Sigmoid colon (tissue), 7 donors: ENCODE data around the gene PNPLA8. TPM values are rescaled to one million over a fixed set of nuclear protein-coding genes. Genes with fewer than 3 reads are reported as not detected.

Source experiments
- DNase-seq: peaks from one replicate; pipeline ENCODE4 v3.0.0-alpha.2; 2019
- H3K27ac ChIP-seq, 4 donors: fragments of 200-600 bp; sonication (generic); one replicate each; pipeline ENCODE4 v1.5.1; 2016 to 2019; ENCODE audit warnings: mild to moderate bottlenecking in 1 of 4
- H3K27me3 ChIP-seq, 3 donors: fragments of 200-600 bp; sonication (generic); one replicate each; pipeline ENCODE4 v1.5.1; 2019; ENCODE audit warnings: mild to moderate bottlenecking in 1 of 3
- H3K36me3 ChIP-seq, 4 donors: fragments of 200-600 bp; sonication (generic); one replicate each; pipeline ENCODE4 v1.5.1; 2016 to 2019
- H3K4me1 ChIP-seq, 4 donors: fragments of 200-600 bp; sonication (generic); one replicate each; pipeline ENCODE4 v1.5.1; 2017 to 2019
- H3K4me3 ChIP-seq, 4 donors: fragments of 200-600 bp; sonication (generic); one replicate each; pipeline ENCODE4 v1.5.1; 2017 to 2019; ENCODE audit warnings: mild to moderate bottlenecking in 2 of 4, moderate library complexity in 1 of 4
- H3K9me3 ChIP-seq, 4 donors: fragments of 200-600 bp in 3 of 4; sonication (generic) in 3 of 4; one replicate each; pipeline versions ENCODE4 v1.5.1 to v1.6.1; 2013 to 2019
- EP300 ChIP-seq, 4 donors: sonication (generic); formaldehyde crosslinking; IDR thresholded peaks; one replicate each; pipeline ENCODE4 v1.6.1; 2017; ENCODE audit warnings: antibody characterized with exemption in 4 of 4
- POLR2A ChIP-seq, 2 donors: fragments of 450-650 bp; IDR thresholded peaks; one replicate each; pipeline ENCODE4 v1.6.1; 2016; ENCODE audit warnings: antibody characterized with exemption in 2 of 2, mild to moderate bottlenecking in 2 of 2, moderate library complexity in 2 of 2
- POLR2AphosphoS5 ChIP-seq, 4 donors: sonication (generic); formaldehyde crosslinking; IDR thresholded peaks; one replicate each; pipeline ENCODE4 v1.6.1; 2017; ENCODE audit warnings: antibody characterized with exemption in 4 of 4
- WGBS, 2 donors: extraction: QIAGEN DNeasy Blood & Tissue Kit; methylation state at CpG; one replicate each; pipeline ENCODE4 v1.1.7; 2013; 5-methylcytosine and 5-hydroxymethylcytosine counted together
- intact Hi-C: fragments of 100-400 bp; cut with DNase I; formaldehyde crosslinking; loops from one replicate; pipeline ENCODE4 v1.15.1; 2023
- polyA plus RNA-seq, 3 donors: library from polyadenylated mRNA; stranded (reverse); fragments of 200-250 nt; gene quantifications; one replicate each; pipeline ENCODE4 v1.2.3, GENCODE V29; 2013
- total RNA-seq, 4 donors: library from RNA; depleted of rRNA; stranded (reverse); fragments of >200 nt; gene quantifications; one replicate each; pipeline ENCODE4 v1.1.0, GENCODE V29; 2016
- TF ChIP-seq, protein P1 (sequence below), 4 experiments: fragments of 450-650 bp in 3 of 4; fragments of 200-600 bp in 1 of 4; IDR thresholded peaks; one replicate each; pipeline ENCODE4 v1.5.1; 2016 to 2019; ENCODE audit warnings: antibody characterized with exemption in 4 of 4, mild to moderate bottlenecking in 3 of 4, moderate library complexity in 2 of 4
- donor health status: healthy with polysubstance abuse.
- donor health status: Bipolar disorder and iron deficiency.
- donor health status: healthy.

The PNPLA8 gene
- total and polyA plus RNA-seq, 7 donors = 12.0 to 42.9 (median 26.3) TPM

DNA sequence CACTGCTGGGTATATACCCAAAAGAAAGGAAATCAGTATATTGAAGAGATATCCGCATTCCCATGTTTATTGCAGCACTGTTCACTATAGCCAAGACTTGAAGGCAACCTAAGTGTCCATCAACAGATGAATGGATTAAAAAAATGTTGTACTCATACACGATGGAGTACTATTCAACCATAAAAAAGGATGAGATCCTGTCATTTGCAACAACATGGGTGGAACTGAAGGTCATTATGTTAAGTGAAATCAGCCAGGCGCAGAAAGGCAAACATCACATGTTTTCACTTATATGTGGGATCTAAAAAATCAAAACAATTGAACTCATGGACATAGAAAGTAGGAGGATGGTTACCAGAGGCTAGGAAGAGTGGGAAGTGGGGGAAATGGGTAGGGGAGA lies 89.0 kb downstream of the PNPLA8 start:
- H3K9me3 ChIP-seq = no peaks in the 10 kb centered on the region
- intact Hi-C loops = no loop called here
- H3K4me1 ChIP-seq = no peaks in the 10 kb centered on the region
- 92% methylated on average over 3 of the region's 3 CpGs for WGBS, 2 donors
- H3K27me3 ChIP-seq = no peaks in the 10 kb centered on the region
- H3K36me3 ChIP-seq = no peaks in the 10 kb centered on the region
- no peak for TF ChIP-seq EP300 (IDR thresholded peaks at IDR 0.05)
- TF ChIP-seq POLR2A (IDR thresholded peaks at IDR 0.05) = no peak
- TF ChIP-seq, protein P1, sequence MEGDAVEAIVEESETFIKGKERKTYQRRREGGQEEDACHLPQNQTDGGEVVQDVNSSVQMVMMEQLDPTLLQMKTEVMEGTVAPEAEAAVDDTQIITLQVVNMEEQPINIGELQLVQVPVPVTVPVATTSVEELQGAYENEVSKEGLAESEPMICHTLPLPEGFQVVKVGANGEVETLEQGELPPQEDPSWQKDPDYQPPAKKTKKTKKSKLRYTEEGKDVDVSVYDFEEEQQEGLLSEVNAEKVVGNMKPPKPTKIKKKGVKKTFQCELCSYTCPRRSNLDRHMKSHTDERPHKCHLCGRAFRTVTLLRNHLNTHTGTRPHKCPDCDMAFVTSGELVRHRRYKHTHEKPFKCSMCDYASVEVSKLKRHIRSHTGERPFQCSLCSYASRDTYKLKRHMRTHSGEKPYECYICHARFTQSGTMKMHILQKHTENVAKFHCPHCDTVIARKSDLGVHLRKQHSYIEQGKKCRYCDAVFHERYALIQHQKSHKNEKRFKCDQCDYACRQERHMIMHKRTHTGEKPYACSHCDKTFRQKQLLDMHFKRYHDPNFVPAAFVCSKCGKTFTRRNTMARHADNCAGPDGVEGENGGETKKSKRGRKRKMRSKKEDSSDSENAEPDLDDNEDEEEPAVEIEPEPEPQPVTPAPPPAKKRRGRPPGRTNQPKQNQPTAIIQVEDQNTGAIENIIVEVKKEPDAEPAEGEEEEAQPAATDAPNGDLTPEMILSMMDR (IDR thresholded peaks at IDR 0.05) = no peak
- no peak for TF ChIP-seq POLR2AphosphoS5 (IDR thresholded peaks at IDR 0.05)
- H3K4me3 ChIP-seq = no peak overlapping the region
- DNase-seq = no peak
- no peak overlapping the region for H3K27ac ChIP-seq

GRCh38 chr7:108434010-108434409 lies 91.9 kb downstream of the PNPLA8 start:
- intact Hi-C loops = no loop called here
- Histone ChIP-seq H3K27me3 (no peaks in the 10 kb centered on the region), H3K4me1 (no peaks in the 10 kb centered on the region), H3K27ac (no peak overlapping the region), H3K36me3 (no peaks in the 10 kb centered on the region), H3K4me3 (no peak overlapping the region), H3K9me3 (no peaks in the 10 kb centered on the region)
- 45 to 59% methylated on average over 2 of the region's 2 CpGs for WGBS, 2 donors
- no peak for DNase-seq
- TF ChIP-seq POLR2A (IDR thresholded peaks at IDR 0.05) = no peak
- no peak for TF ChIP-seq POLR2AphosphoS5 (IDR thresholded peaks at IDR 0.05)
- TF ChIP-seq, protein P1 (IDR thresholded peaks at IDR 0.05) = no peak
- TF ChIP-seq EP300 (IDR thresholded peaks at IDR 0.05) = no peak

DNA sequence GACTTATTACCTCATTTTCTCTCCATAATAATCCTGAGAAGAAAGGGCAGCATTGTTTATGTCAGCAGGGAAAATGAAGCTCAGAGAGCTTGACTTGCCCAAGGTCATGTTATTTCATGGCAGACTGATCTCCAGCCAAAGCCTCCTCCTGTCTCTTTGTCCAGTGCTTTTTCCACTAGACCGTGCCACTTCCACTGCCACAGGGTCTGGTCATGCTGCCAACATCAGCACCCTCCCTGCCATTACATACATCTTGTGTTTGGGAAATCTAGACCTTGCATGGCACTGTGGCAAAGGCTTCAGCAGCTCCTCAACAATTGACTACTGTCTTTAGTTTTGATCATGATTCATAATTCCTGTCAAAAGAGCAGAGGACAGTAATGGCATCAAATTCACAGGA lies 94.8 kb downstream of the PNPLA8 start:
- no peak for DNase-seq
- no peak overlapping the region for H3K27ac ChIP-seq
- H3K27me3 ChIP-seq = no peaks in the 10 kb centered on the region
- no peak overlapping the region for H3K4me3 ChIP-seq
- 88 to 91% methylated on average over 1 of the region's 1 CpG for WGBS, 2 donors
- H3K9me3 ChIP-seq = no peaks in the 10 kb centered on the region
- TF ChIP-seq POLR2A (IDR thresholded peaks at IDR 0.05) (no peak), EP300 (IDR thresholded peaks at IDR 0.05) (no peak), POLR2AphosphoS5 (IDR thresholded peaks at IDR 0.05) (no peak)
- TF ChIP-seq, protein P1 (IDR thresholded peaks at IDR 0.05) = no peak
- no peaks in the 10 kb centered on the region for H3K36me3 ChIP-seq
- H3K4me1 ChIP-seq = no peaks in the 10 kb centered on the region
- intact Hi-C loops = no loop called here

- no peak overlapping the region for H3K27ac ChIP-seq
- H3K4me1 ChIP-seq = no peaks in the 10 kb centered on the region
- TF ChIP-seq, protein P1 (IDR thresholded peaks at IDR 0.05) = no peak
- no peak for TF ChIP-seq EP300 (IDR thresholded peaks at IDR 0.05)
- TF ChIP-seq POLR2A (IDR thresholded peaks at IDR 0.05) = no peak
- TF ChIP-seq POLR2AphosphoS5 (IDR thresholded peaks at IDR 0.05) = no peak
- no peaks in the 10 kb centered on the region for H3K9me3 ChIP-seq
- DNase-seq = no peak
- 23 to 39% methylated on average over 1 of the region's 1 CpG for WGBS, 2 donors
- intact Hi-C loops = no loop called here
- H3K36me3 ChIP-seq = no peaks in the 10 kb centered on the region
- no peaks in the 10 kb centered on the region for H3K27me3 ChIP-seq
- H3K4me3 ChIP-seq = no peak overlapping the region
Measured at GRCh38 chr7:108430664-108431063, 95.3 kb downstream of the PNPLA8 start.

DNA sequence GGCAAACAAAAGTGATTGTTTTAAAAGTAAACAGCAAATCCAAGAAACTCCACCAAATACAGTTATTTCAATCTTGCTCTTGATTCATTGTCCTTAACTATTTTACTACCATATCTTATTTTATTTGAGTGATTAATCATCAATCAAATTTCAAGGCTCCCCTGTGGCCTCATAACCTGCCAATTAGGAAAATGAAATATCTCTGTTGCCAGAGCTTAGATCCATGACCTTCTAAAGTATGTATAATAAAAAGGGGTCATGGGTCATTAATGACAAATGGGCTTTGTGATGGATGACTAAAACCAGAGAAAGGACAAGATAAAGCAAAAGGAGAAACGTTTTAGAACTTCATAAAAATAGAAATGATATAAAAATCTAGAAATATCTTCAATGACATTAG lies 98.2 kb downstream of the PNPLA8 start:
- DNase-seq = no peak
- Histone ChIP-seq H3K36me3 (no peaks in the 10 kb centered on the region), H3K4me3 (no peak overlapping the region), H3K27ac (no peak overlapping the region), H3K9me3 (no peaks in the 10 kb centered on the region), H3K4me1 (no peaks in the 10 kb centered on the region), H3K27me3 (no peaks in the 10 kb centered on the region)
- TF ChIP-seq POLR2A (IDR thresholded peaks at IDR 0.05) = no peak
- TF ChIP-seq POLR2AphosphoS5 (IDR thresholded peaks at IDR 0.05) = no peak
- no peak for TF ChIP-seq EP300 (IDR thresholded peaks at IDR 0.05)
- TF ChIP-seq, protein P1 (IDR thresholded peaks at IDR 0.05) = no peak
- intact Hi-C loops = no loop called here
- WGBS, 2 donors = 40 to 50% methylated on average over 1 of the region's 1 CpG
